Choroid plexus epithelial cell (primary cell): ENCODE results near the gene DNAJA1.
A peak's percentile ranks its signal among the peaks of the same experiment; 100 is the strongest.

Source experiments
- DNase-seq: peaks from one replicate; pipeline ENCODE4 v3.0.0-alpha.2; 2010; ENCODE audit warnings: low read depth
- H3K4me3 ChIP-seq: 2 replicates; pipeline ENCODE4 v1.5.1; 2011; ENCODE audit warnings: low read depth, mild to moderate bottlenecking, control low read depth, low read length, moderate library complexity
- TF ChIP-seq, protein P1 (sequence below): conservative IDR thresholded peaks from 2 replicates; pipeline ENCODE4 v1.5.1; 2011; ENCODE audit warnings: low read depth, mild to moderate bottlenecking, control low read depth, inconsistent platforms, low read length, moderate library complexity

The DNAJA1 gene

DNA sequence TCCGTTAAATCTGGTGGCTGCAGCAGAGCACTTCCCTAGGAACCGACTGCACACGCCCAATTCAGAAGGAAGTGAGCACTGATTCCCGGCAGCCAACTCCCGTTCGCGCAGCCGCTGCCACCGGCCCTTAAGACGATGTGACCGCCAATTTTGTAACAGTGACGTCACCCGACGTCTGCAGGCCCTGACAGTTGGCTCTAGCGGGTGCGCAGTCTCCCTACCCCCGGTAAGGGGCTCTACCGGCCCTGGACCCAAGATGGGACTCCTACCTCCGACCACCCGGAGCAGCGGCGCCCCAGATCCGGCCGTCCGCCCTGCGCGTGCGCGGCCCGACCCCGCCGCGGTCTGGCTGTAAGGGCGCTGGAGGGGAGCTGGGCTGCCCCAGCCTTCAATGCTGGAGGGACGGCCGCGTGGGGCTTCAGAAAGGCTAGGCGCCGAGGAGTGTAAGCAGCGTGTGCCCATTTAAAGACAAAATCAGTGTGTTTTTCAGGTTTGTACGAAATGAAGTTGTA lies 19.1 kb downstream of the DNAJA1 start:
- TF ChIP-seq, protein P1, sequence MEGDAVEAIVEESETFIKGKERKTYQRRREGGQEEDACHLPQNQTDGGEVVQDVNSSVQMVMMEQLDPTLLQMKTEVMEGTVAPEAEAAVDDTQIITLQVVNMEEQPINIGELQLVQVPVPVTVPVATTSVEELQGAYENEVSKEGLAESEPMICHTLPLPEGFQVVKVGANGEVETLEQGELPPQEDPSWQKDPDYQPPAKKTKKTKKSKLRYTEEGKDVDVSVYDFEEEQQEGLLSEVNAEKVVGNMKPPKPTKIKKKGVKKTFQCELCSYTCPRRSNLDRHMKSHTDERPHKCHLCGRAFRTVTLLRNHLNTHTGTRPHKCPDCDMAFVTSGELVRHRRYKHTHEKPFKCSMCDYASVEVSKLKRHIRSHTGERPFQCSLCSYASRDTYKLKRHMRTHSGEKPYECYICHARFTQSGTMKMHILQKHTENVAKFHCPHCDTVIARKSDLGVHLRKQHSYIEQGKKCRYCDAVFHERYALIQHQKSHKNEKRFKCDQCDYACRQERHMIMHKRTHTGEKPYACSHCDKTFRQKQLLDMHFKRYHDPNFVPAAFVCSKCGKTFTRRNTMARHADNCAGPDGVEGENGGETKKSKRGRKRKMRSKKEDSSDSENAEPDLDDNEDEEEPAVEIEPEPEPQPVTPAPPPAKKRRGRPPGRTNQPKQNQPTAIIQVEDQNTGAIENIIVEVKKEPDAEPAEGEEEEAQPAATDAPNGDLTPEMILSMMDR: no peak
- peak; percentile 94 for DNase-seq

DNA sequence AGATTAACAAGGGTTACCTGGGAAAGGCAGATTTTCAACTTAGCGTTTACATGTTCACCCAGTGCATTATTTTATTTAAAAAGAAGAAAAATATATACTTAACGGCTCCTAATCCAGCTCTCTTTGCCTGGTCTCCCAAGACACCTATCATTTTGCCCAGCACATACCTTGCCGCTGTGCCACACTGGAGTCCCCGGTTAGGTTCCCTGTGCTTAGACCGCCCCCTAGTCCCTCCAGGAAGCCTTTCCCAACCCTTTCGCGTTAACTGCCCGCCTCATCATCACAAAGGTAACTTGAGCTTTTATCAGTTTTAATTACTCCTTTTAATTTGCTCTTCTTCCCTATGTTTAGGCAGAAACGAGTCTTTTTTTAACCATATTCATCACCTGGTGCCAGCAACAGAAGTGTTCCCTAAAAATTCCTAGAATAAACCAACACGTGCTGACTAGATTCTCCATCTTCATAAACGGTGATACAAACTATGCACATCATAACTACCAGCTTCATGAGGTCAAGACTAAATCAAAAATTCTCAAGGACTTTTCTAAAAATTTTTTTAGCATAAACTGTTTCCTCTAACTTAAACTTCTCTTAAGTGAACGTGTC lies 19.7 kb downstream of the DNAJA1 start:
- DNase-seq: peak; percentile 40
- peak overlapping the region; percentile 80 for H3K4me3 ChIP-seq

More for the DNA sequence above, 19.1 kb downstream of the DNAJA1 start:
- H3K4me3 ChIP-seq: peak overlapping the region; percentile 80

GRCh38 chr9:33046061-33046460 lies 21.0 kb downstream of the DNAJA1 start:
- TF ChIP-seq, protein P1: no peak
- H3K4me3 ChIP-seq: no peak overlapping the region
- no peak for DNase-seq

More for the DNA sequence above, 19.7 kb downstream of the DNAJA1 start:
- TF ChIP-seq, protein P1: peak; percentile 53

GRCh38 chr9:33048054-33048465 lies 23.0 kb downstream of the DNAJA1 start:
- TF ChIP-seq, protein P1: no peak
- no peak overlapping the region for H3K4me3 ChIP-seq
- DNase-seq: no peak

DNA sequence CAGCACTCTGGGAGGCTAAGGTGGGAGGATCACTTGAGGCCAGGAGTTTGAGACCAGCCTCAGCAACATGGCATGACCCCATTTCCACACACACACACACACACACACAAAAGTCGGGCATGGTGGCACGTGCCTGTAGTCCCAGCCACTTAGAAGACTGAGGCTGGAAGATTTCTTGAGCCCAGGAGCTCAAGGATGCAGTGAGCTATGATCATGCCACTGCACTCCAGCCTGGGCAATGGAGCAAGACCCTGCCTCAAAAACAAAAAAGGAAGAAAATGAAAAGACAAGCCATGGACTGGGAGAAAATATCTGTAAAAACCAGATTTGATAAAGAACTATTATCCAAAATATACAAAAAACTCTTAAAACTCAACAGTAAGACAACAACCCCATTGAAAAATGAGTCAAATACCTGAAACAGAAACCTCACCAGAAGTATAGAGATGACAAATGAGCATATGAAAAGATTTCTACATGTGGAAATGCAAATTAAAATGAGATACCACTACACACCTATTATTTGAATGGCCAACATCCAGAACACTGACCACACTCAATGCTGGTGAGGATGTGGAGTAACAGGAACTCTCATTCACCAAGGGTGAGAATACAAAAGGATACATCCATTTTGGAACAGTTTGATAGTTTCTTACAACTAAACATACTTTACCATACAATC lies 24.7 kb downstream of the DNAJA1 start:
- no peak overlapping the region for H3K4me3 ChIP-seq
- TF ChIP-seq, protein P1: no peak
- no peak for DNase-seq

DNA sequence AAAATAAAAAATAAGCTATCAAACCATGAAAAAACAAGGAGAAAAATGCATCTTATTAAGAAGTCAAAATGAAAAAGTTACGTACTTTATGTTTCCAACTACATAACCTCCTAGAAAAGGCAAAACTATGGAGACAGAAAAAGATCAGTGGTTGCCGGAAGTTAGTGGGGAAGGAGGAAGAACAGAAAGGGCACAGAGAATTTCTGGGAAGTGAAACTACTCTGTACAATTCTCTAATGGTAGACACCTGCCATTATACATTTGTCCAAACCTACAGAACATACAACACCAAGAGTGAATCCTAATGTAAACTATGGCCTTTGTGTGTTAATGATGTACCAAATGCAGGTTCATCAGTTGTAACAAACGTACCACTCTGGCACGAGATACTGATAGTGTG lies 26.1 kb downstream of the DNAJA1 start:
- no peak overlapping the region for H3K4me3 ChIP-seq
- TF ChIP-seq, protein P1: no peak
- no peak for DNase-seq
